Body of pancreas (tissue), 4 donors: ENCODE measurements around the gene CEP112.

Experiments
- POLR2A ChIP-seq, 3 donors: fragments of 450-650 bp; IDR thresholded peaks; one replicate each; pipeline ENCODE4 v1.6.1; 2016; ENCODE audit warnings: antibody characterized with exemption in 3 of 3, mild to moderate bottlenecking in 2 of 3
- TF ChIP-seq, protein P1 (sequence below), 7 experiments: fragments of 450-650 bp in 4 of 7; fragments of 200-600 bp in 3 of 7; sonication (generic) in 3 of 7; IDR thresholded peaks; one replicate each; pipeline ENCODE4 v1.5.1; 2016 to 2019; ENCODE audit warnings: antibody characterized with exemption in 7 of 7

DNA sequence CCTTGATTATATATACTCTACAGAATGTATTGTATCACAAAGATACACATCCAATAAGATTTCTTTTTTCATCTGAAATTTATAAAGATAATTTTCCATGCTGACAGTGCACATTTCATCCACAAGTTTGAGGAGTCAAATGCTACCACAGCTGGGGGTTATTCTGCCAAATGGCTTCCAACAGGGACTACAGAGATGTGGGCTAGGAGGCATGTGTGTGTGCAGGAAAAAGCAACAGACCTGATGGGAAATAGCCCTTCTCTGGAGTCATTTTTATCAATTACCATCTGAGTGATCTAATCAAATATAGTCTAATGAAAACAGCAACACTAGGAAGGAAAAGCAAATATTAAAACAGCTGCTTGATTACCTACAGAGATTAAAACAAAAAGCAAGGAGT lies 290.5 kb downstream of the CEP112 start:
- no peak for TF ChIP-seq POLR2A (IDR thresholded peaks at IDR 0.05)
- TF ChIP-seq, protein P1, sequence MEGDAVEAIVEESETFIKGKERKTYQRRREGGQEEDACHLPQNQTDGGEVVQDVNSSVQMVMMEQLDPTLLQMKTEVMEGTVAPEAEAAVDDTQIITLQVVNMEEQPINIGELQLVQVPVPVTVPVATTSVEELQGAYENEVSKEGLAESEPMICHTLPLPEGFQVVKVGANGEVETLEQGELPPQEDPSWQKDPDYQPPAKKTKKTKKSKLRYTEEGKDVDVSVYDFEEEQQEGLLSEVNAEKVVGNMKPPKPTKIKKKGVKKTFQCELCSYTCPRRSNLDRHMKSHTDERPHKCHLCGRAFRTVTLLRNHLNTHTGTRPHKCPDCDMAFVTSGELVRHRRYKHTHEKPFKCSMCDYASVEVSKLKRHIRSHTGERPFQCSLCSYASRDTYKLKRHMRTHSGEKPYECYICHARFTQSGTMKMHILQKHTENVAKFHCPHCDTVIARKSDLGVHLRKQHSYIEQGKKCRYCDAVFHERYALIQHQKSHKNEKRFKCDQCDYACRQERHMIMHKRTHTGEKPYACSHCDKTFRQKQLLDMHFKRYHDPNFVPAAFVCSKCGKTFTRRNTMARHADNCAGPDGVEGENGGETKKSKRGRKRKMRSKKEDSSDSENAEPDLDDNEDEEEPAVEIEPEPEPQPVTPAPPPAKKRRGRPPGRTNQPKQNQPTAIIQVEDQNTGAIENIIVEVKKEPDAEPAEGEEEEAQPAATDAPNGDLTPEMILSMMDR (IDR thresholded peaks at IDR 0.05): no peak
